Prostate gland (tissue), 2 donors: ENCODE measurements around the gene JARID2. TPM values are rescaled to one million over a fixed set of nuclear protein-coding genes. Genes with fewer than 3 reads are reported as not detected.

Experiments
- DNase-seq: peaks from one replicate; pipeline ENCODE4 v3.0.0-alpha.2; 2019; ENCODE audit warnings: low spot score
- H3K27ac ChIP-seq, 2 donors: fragments of 200-600 bp; sonication (generic); 2 replicates each; pipeline ENCODE4 v1.5.1; 2017 to 2019
- H3K27me3 ChIP-seq: fragments of 200-600 bp; sonication (generic); replicated peaks from 2 replicates; pipeline ENCODE4 v1.5.1; 2019; ENCODE audit not compliant: insufficient read depth
- H3K36me3 ChIP-seq, 2 donors: fragments of 200-600 bp; sonication (generic); 1 replicate in 1 of 2; 2 replicates in 1 of 2; pipeline versions ENCODE4 v1.5.1 to v1.8.1; 2017 to 2019
- H3K4me1 ChIP-seq: fragments of 200-600 bp; sonication (generic); replicated peaks from 2 replicates; pipeline ENCODE4 v1.5.1; 2019
- H3K4me3 ChIP-seq, 2 donors: fragments of 200-600 bp; sonication (generic); 2 replicates each; pipeline ENCODE4 v1.5.1; 2017 to 2019
- H3K9me3 ChIP-seq: fragments of 200-600 bp; sonication (generic); 2 replicates; pipeline ENCODE4 v1.5.1; 2017
- CTCF ChIP-seq, 4 experiments: fragments of 200-600 bp in 2 of 4; fragments of 450-650 bp in 2 of 4; sonication (generic) in 2 of 4; IDR thresholded peaks; 1 replicate in 3 of 4; 2 replicates in 1 of 4; pipeline ENCODE4 v1.5.1; 2016 to 2019; ENCODE audit warnings: antibody characterized with exemption in 4 of 4, mild to moderate bottlenecking in 2 of 4, moderate library complexity in 2 of 4
- POLR2A ChIP-seq: fragments of 450-650 bp; IDR thresholded peaks from one replicate; pipeline ENCODE4 v1.6.1; 2016; ENCODE audit warnings: antibody characterized with exemption, mild to moderate bottlenecking
- POLR2AphosphoS5 ChIP-seq: sonication (generic); formaldehyde crosslinking; IDR thresholded peaks from one replicate; pipeline ENCODE4 v1.6.1; 2017; ENCODE audit warnings: antibody characterized with exemption
- WGBS: methylation state at CpG from one replicate; pipeline ENCODE4 v1.1.5; 2018; 5-methylcytosine and 5-hydroxymethylcytosine counted together
- intact Hi-C: fragments of 100-400 bp; cut with DNase I; formaldehyde crosslinking; loops from one replicate; pipeline ENCODE4 v1.14.2; 2022
- total RNA-seq, 2 donors: library from RNA; depleted of rRNA; stranded (reverse); fragments of >200 nt; gene quantifications; one replicate each; pipeline ENCODE4 v1.1.0, GENCODE V29; 2016

Gene JARID2
- total RNA-seq, 2 donors from 2014 or later, result 7.7 to 35.4 TPM

- Histone ChIP-seq H3K9me3 (no peaks in the 10 kb centered on the region), H3K27ac (no peak overlapping the region), H3K36me3 (no peaks in the 10 kb centered on the region), H3K27me3 (no peaks in the 10 kb centered on the region), H3K4me3 (no peak overlapping the region), H3K4me1 (no peaks in the 10 kb centered on the region)
- WGBS, result 82% methylated on average over 14 of the region's 14 CpGs
- no peak for DNase-seq
- no peak for TF ChIP-seq POLR2A
- no peak for TF ChIP-seq POLR2AphosphoS5
- no peak for TF ChIP-seq CTCF (IDR thresholded peaks at IDR 0.05)
- intact Hi-C loops, result no loop called here
Observed at GRCh38 chr6:15549371-15549770, 303.5 kb downstream of the JARID2 start.

DNA sequence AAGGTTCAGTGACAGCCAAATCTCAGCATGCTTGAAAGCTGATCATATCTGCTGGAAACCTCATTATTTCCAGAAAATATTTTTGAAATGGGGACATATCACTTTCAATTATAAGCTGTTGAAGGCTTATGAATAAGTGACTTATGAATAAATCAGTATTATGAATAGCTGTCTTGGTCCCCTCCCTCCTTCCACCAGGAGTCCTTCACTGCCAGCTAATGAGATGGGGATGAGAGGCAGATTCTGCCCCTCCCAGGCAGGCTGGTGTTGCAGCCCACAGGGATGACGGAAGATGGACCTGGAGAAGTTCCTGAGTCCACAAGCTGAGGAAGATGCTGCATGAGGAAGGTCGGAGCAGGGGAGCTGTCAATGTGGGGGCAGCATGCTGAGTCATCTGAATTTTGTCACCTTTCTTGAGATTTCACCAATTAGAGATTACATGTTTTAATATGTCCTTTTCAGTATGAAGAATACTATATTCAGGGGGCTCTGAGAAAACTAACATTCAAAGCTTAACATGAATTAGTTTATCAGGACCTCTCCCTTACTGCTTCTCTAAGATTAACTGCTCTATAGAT is 304.8 kb downstream of the JARID2 start:
- Histone ChIP-seq H3K4me3 (no peak overlapping the region), H3K9me3 (no peaks in the 10 kb centered on the region), H3K27ac (no peak overlapping the region), H3K4me1 (no peaks in the 10 kb centered on the region), H3K36me3 (no peaks in the 10 kb centered on the region), H3K27me3 (no peaks in the 10 kb centered on the region)
- no peak for DNase-seq
- WGBS, result 89% methylated on average over 2 of the region's 2 CpGs
- TF ChIP-seq CTCF (IDR thresholded peaks at IDR 0.05) (no peak), POLR2AphosphoS5 (no peak)
- intact Hi-C loops, result no loop called here

GRCh38 chr6:15551262-15551661 is 305.4 kb downstream of the JARID2 start:
- 90% methylated on average over 7 of the region's 7 CpGs for WGBS
- H3K36me3 ChIP-seq, result no peaks in the 10 kb centered on the region
- no peak for DNase-seq
- intact Hi-C loops, result no loop called here
- no peaks in the 10 kb centered on the region for H3K27me3 ChIP-seq
- H3K27ac ChIP-seq, result no peak overlapping the region
- H3K4me3 ChIP-seq, result no peak overlapping the region
- TF ChIP-seq CTCF (IDR thresholded peaks at IDR 0.05), result no peak
- no peak for TF ChIP-seq POLR2AphosphoS5
- TF ChIP-seq POLR2A, result no peak
- no peaks in the 10 kb centered on the region for H3K4me1 ChIP-seq
- H3K9me3 ChIP-seq, result no peaks in the 10 kb centered on the region

GRCh38 chr6:15551798-15552197 is 305.9 kb downstream of the JARID2 start:
- TF ChIP-seq POLR2A (no peak), CTCF (IDR thresholded peaks at IDR 0.05) (no peak), POLR2AphosphoS5 (no peak)
- Histone ChIP-seq H3K4me3 (no peak overlapping the region), H3K27me3 (no peaks in the 10 kb centered on the region), H3K36me3 (no peaks in the 10 kb centered on the region), H3K4me1 (no peaks in the 10 kb centered on the region), H3K9me3 (no peaks in the 10 kb centered on the region), H3K27ac (no peak overlapping the region)
- 64% methylated on average over 6 of the region's 6 CpGs for WGBS
- intact Hi-C loops, result no loop called here
- DNase-seq, result no peak

DNA sequence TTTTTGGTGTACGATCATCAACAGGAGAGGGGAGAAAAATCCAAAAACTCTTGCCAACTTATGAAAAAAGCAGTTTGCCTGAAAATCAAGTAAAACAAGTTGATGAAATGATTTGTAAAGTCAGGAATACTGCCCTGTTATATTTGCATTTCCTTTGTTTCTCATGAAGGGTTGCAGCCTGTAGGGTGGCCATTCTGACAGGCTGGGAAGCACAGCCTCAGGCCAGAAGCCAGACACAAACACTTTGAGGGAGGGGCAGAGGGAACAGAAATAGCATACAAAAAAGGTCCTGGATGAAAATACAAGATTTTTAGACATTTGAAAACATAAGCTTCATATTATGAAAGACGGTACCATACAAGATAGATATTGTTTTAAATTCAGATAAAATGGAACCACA is 307.2 kb downstream of the JARID2 start:
- 91% methylated on average over 2 of the region's 2 CpGs for WGBS

More for the DNA sequence above, 307.2 kb downstream of the JARID2 start:
- no peak for TF ChIP-seq POLR2AphosphoS5
- TF ChIP-seq CTCF (IDR thresholded peaks at IDR 0.05), result no peak
- TF ChIP-seq POLR2A, result no peak
- H3K4me1 ChIP-seq, result no peaks in the 10 kb centered on the region
- intact Hi-C loops, result no loop called here
- H3K9me3 ChIP-seq, result no peaks in the 10 kb centered on the region
- no peaks in the 10 kb centered on the region for H3K36me3 ChIP-seq
- no peaks in the 10 kb centered on the region for H3K27me3 ChIP-seq
- no peak for DNase-seq
- H3K27ac ChIP-seq, result no peak overlapping the region
- no peak overlapping the region for H3K4me3 ChIP-seq
